Astrocyte (in vitro differentiated cells and primary cell): ENCODE measurements around the gene CLEC4C. TPM values are rescaled to one million over a fixed set of nuclear protein-coding genes. Genes with fewer than 3 reads are reported as not detected.

Experiments used
- DNase-seq: peaks from one replicate; pipeline ENCODE4 v3.0.0-alpha.2; 2010; ENCODE audit warnings: low read depth
- FAIRE-seq: peaks from 2 replicates; lab custom pipeline; 2011; peaks lifted over from hg19 to GRCh38; lab: Jason Lieb, UNC
- H2AFZ ChIP-seq: 2 replicates; pipeline ENCODE4 v1.6.0; 2012; ENCODE audit warnings: low read depth, low read length, inconsistent platforms
- H3K27ac ChIP-seq: 2 replicates; pipeline ENCODE4 v1.5.1; 2011; ENCODE audit warnings: low read depth, low read length, inconsistent platforms
- H3K27me3 ChIP-seq: 2 replicates; pipeline ENCODE4 v1.6.0; 2011; ENCODE audit warnings: low read length, inconsistent platforms; ENCODE audit not compliant: insufficient read depth
- H3K36me3 ChIP-seq: 2 replicates; pipeline ENCODE4 v1.5.1; 2011; ENCODE audit warnings: low read length, inconsistent platforms; ENCODE audit not compliant: insufficient read depth
- H3K4me1 ChIP-seq: 2 replicates; pipeline ENCODE4 v1.5.1; 2011; ENCODE audit warnings: low read length, inconsistent platforms; ENCODE audit not compliant: insufficient read depth
- H3K4me2 ChIP-seq: 2 replicates; pipeline ENCODE4 v1.6.0; 2012; ENCODE audit warnings: low read length, inconsistent platforms
- H3K4me3 ChIP-seq: 2 replicates; pipeline ENCODE4 v1.5.1; 2011; ENCODE audit warnings: low read depth, mild to moderate bottlenecking, low read length, inconsistent platforms; ENCODE audit not compliant: insufficient read depth
- H3K79me2 ChIP-seq: 2 replicates; pipeline ENCODE4 v1.6.0; 2012; ENCODE audit warnings: mild to moderate bottlenecking, low read length, inconsistent platforms; ENCODE audit not compliant: insufficient read depth
- H3K9ac ChIP-seq: 2 replicates; pipeline ENCODE4 v1.6.0; 2012; ENCODE audit warnings: mild to moderate bottlenecking, low read length, inconsistent platforms
- H3K9me3 ChIP-seq: 2 replicates; pipeline ENCODE4 v1.5.1; 2012; ENCODE audit warnings: low read depth, mild to moderate bottlenecking, low read length, inconsistent platforms; ENCODE audit not compliant: insufficient read depth
- H4K20me1 ChIP-seq: 2 replicates; pipeline ENCODE4 v1.6.0; 2012; ENCODE audit warnings: low read length, inconsistent platforms; ENCODE audit not compliant: insufficient read depth
- H3K27ac Mint-ChIP-seq: one replicate; pipeline ENCODE4 v1.8.0; 2021; ENCODE audit warnings: mild to moderate bottlenecking, mixed read lengths; ENCODE audit not compliant: unreplicated experiment
- H3K27me3 Mint-ChIP-seq: one replicate; pipeline ENCODE4 v1.8.0; 2021; ENCODE audit warnings: low read depth, mixed read lengths; ENCODE audit not compliant: unreplicated experiment
- H3K36me3 Mint-ChIP-seq: one replicate; pipeline ENCODE4 v1.8.0; 2021; ENCODE audit warnings: low read depth, mixed read lengths; ENCODE audit not compliant: unreplicated experiment
- H3K4me1 Mint-ChIP-seq: one replicate; pipeline ENCODE4 v1.8.0; 2021; ENCODE audit warnings: low read depth, mixed read lengths; ENCODE audit not compliant: unreplicated experiment
- H3K4me3 Mint-ChIP-seq: one replicate; pipeline ENCODE4 v1.8.0; 2021; ENCODE audit warnings: mild to moderate bottlenecking, moderate library complexity, mixed read lengths; ENCODE audit not compliant: unreplicated experiment
- H3K9me3 Mint-ChIP-seq: one replicate; pipeline ENCODE4 v1.8.0; 2021; ENCODE audit warnings: mild to moderate bottlenecking, mixed read lengths; ENCODE audit not compliant: unreplicated experiment
- EZH2 ChIP-seq: IDR thresholded peaks from 2 replicates; pipeline ENCODE4 v1.6.1; 2012; ENCODE audit warnings: mild to moderate bottlenecking, low read length, inconsistent platforms; ENCODE audit not compliant: insufficient read depth
- total RNA-seq: library from RNA; stranded (reverse); gene quantifications from 2 replicates; pipeline ENCODE4 v1.2.1, GENCODE V29; 2021
- TF ChIP-seq, protein P1 (sequence below): IDR thresholded peaks from 2 replicates; pipeline ENCODE4 v1.5.1; 2011; ENCODE audit warnings: low read depth, mild to moderate bottlenecking, inconsistent platforms, low read length, moderate library complexity; ENCODE audit not compliant: insufficient read depth

The CLEC4C gene
- total RNA-seq, 1 donor from 2014 or later: not detected

- Histone ChIP-seq H3K9me3 (no peaks in the 10 kb centered on the region), H3K27me3 (no peaks in the 10 kb centered on the region), H3K4me3 (no peak overlapping the region), H3K79me2 (no peaks in the 10 kb centered on the region), H2AFZ (no peak overlapping the region), H3K4me2 (no peak overlapping the region), H3K27ac (no peak overlapping the region), H3K4me1 (no peaks in the 10 kb centered on the region), H4K20me1 (no peaks in the 10 kb centered on the region), H3K9ac (no peak overlapping the region), H3K36me3 (no peaks in the 10 kb centered on the region)
- H3K9me3 Mint-ChIP-seq: no peaks in the 10 kb centered on the region
- no peaks in the 10 kb centered on the region for H3K27me3 Mint-ChIP-seq
- H3K4me1 Mint-ChIP-seq: peaks cover 3% of the 10 kb centered on the region
- H3K27ac Mint-ChIP-seq: no peak overlapping the region
- FAIRE-seq: no peak
- H3K4me3 Mint-ChIP-seq: no peak overlapping the region
- DNase-seq: no peak
- TF ChIP-seq EZH2: no peak
- TF ChIP-seq, protein P1, sequence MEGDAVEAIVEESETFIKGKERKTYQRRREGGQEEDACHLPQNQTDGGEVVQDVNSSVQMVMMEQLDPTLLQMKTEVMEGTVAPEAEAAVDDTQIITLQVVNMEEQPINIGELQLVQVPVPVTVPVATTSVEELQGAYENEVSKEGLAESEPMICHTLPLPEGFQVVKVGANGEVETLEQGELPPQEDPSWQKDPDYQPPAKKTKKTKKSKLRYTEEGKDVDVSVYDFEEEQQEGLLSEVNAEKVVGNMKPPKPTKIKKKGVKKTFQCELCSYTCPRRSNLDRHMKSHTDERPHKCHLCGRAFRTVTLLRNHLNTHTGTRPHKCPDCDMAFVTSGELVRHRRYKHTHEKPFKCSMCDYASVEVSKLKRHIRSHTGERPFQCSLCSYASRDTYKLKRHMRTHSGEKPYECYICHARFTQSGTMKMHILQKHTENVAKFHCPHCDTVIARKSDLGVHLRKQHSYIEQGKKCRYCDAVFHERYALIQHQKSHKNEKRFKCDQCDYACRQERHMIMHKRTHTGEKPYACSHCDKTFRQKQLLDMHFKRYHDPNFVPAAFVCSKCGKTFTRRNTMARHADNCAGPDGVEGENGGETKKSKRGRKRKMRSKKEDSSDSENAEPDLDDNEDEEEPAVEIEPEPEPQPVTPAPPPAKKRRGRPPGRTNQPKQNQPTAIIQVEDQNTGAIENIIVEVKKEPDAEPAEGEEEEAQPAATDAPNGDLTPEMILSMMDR: no peak
- H3K36me3 Mint-ChIP-seq: no peaks in the 10 kb centered on the region
Measured at GRCh38 chr12:7729746-7730145, 17.4 kb downstream of the CLEC4C start.

DNA sequence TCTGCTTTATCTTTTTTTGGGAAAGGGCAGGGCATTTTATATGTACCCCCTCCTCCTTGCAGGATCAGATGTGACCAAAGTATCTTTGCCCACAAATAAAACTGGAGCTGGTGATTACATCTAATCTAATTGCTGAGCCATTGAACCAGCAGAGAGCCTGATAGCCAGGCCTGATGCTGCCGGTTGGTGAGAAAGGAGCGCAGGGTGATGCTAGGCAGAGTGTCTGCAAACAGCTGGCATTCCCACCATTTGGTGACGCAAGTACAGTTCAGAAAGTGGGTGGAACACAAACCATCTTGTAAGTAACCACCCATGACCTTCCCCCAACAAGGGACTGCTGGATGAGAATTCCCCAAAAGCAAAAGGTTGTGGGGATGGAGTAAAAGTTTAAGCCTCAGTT is 23.2 kb downstream of the CLEC4C start:
- TF ChIP-seq EZH2: no peak
- TF ChIP-seq, protein P1: no peak
- Histone ChIP-seq H3K4me3 (no peak overlapping the region), H3K9me3 (no peaks in the 10 kb centered on the region), H3K4me1 (no peaks in the 10 kb centered on the region), H3K36me3 (no peaks in the 10 kb centered on the region), H3K4me2 (no peak overlapping the region), H2AFZ (no peak overlapping the region), H4K20me1 (no peaks in the 10 kb centered on the region), H3K9ac (no peak overlapping the region), H3K27me3 (no peaks in the 10 kb centered on the region), H3K27ac (no peak overlapping the region), H3K79me2 (no peaks in the 10 kb centered on the region)
- Mint-ChIP-seq H3K36me3 (no peaks in the 10 kb centered on the region), H3K4me1 (no peaks in the 10 kb centered on the region), H3K4me3 (no peak overlapping the region), H3K27ac (no peak overlapping the region), H3K9me3 (no peaks in the 10 kb centered on the region), H3K27me3 (no peaks in the 10 kb centered on the region)
- DNase-seq (no peak), FAIRE-seq (no peak)

GRCh38 chr12:7719946-7720730 is 27.0 kb downstream of the CLEC4C start:
- no peaks in the 10 kb centered on the region for H3K9me3 ChIP-seq
- no peak overlapping the region for H2AFZ ChIP-seq
- H4K20me1 ChIP-seq: no peaks in the 10 kb centered on the region
- H3K27ac Mint-ChIP-seq: no peak overlapping the region
- peaks cover 3% of the 10 kb centered on the region for H3K4me1 Mint-ChIP-seq
- H3K9ac ChIP-seq: no peak overlapping the region
- no peaks in the 10 kb centered on the region for H3K4me1 ChIP-seq
- H3K4me3 ChIP-seq: no peak overlapping the region
- no peaks in the 10 kb centered on the region for H3K36me3 ChIP-seq
- FAIRE-seq (no peak), DNase-seq (no peak)
- H3K36me3 Mint-ChIP-seq: no peaks in the 10 kb centered on the region
- TF ChIP-seq, protein P1: no peak
- TF ChIP-seq EZH2: no peak
- H3K4me2 ChIP-seq: no peak overlapping the region
- no peaks in the 10 kb centered on the region for H3K79me2 ChIP-seq
- no peaks in the 10 kb centered on the region for H3K27me3 ChIP-seq
- H3K27ac ChIP-seq: no peak overlapping the region
- H3K4me3 Mint-ChIP-seq: no peak overlapping the region
- H3K27me3 Mint-ChIP-seq: no peaks in the 10 kb centered on the region
- no peaks in the 10 kb centered on the region for H3K9me3 Mint-ChIP-seq
